Prostate gland (tissue), 2 donors: ENCODE measurements around the gene PAXIP1. TPM values are rescaled to one million over a fixed set of nuclear protein-coding genes. Genes with fewer than 3 reads are reported as not detected.

Experiments
- DNase-seq: peaks from one replicate; pipeline ENCODE4 v3.0.0-alpha.2; 2019; ENCODE audit warnings: low spot score
- H3K27ac ChIP-seq, 2 donors: fragments of 200-600 bp; sonication (generic); 2 replicates each; pipeline ENCODE4 v1.5.1; 2017 to 2019
- H3K27me3 ChIP-seq: fragments of 200-600 bp; sonication (generic); replicated peaks from 2 replicates; pipeline ENCODE4 v1.5.1; 2019; ENCODE audit not compliant: insufficient read depth
- H3K36me3 ChIP-seq, 2 donors: fragments of 200-600 bp; sonication (generic); 1 replicate in 1 of 2; 2 replicates in 1 of 2; pipeline versions ENCODE4 v1.5.1 to v1.8.1; 2017 to 2019
- H3K4me1 ChIP-seq: fragments of 200-600 bp; sonication (generic); replicated peaks from 2 replicates; pipeline ENCODE4 v1.5.1; 2019
- H3K4me3 ChIP-seq, 2 donors: fragments of 200-600 bp; sonication (generic); 2 replicates each; pipeline ENCODE4 v1.5.1; 2017 to 2019
- H3K9me3 ChIP-seq: fragments of 200-600 bp; sonication (generic); 2 replicates; pipeline ENCODE4 v1.5.1; 2017
- CTCF ChIP-seq, 4 experiments: fragments of 200-600 bp in 2 of 4; fragments of 450-650 bp in 2 of 4; sonication (generic) in 2 of 4; IDR thresholded peaks; 1 replicate in 3 of 4; 2 replicates in 1 of 4; pipeline ENCODE4 v1.5.1; 2016 to 2019; ENCODE audit warnings: antibody characterized with exemption in 4 of 4, mild to moderate bottlenecking in 2 of 4, moderate library complexity in 2 of 4
- POLR2A ChIP-seq: fragments of 450-650 bp; IDR thresholded peaks from one replicate; pipeline ENCODE4 v1.6.1; 2016; ENCODE audit warnings: antibody characterized with exemption, mild to moderate bottlenecking
- POLR2AphosphoS5 ChIP-seq: sonication (generic); formaldehyde crosslinking; IDR thresholded peaks from one replicate; pipeline ENCODE4 v1.6.1; 2017; ENCODE audit warnings: antibody characterized with exemption
- WGBS: methylation state at CpG from one replicate; pipeline ENCODE4 v1.1.5; 2018; 5-methylcytosine and 5-hydroxymethylcytosine counted together
- intact Hi-C: fragments of 100-400 bp; cut with DNase I; formaldehyde crosslinking; loops from one replicate; pipeline ENCODE4 v1.14.2; 2022
- total RNA-seq, 2 donors: library from RNA; depleted of rRNA; stranded (reverse); fragments of >200 nt; gene quantifications; one replicate each; pipeline ENCODE4 v1.1.0, GENCODE V29; 2016

PAXIP1 gene
- total RNA-seq, 2 donors from 2014 or later = 15.8 to 24.1 TPM

- Histone ChIP-seq H3K36me3 (no peaks in the 10 kb centered on the region), H3K4me1 (no peaks in the 10 kb centered on the region), H3K27ac (no peak overlapping the region), H3K27me3 (no peaks in the 10 kb centered on the region), H3K4me3 (no peak overlapping the region), H3K9me3 (no peaks in the 10 kb centered on the region)
- intact Hi-C loops = loop anchor here (5.0 kb wide), 1 partner anchor 431 kb away; no protein-coding TSS in a partner anchor
- TF ChIP-seq POLR2AphosphoS5 = no peak
- no peak for TF ChIP-seq CTCF (IDR thresholded peaks at IDR 0.05)
- TF ChIP-seq POLR2A = no peak
- DNase-seq = no peak
- 93% methylated on average over 2 of the region's 2 CpGs for WGBS
Measured at GRCh38 chr7:154911411-154911810, 91.5 kb downstream of the PAXIP1 start.

- intact Hi-C loops = loop anchor here (5.0 kb wide), 1 partner anchor 431 kb away; no protein-coding TSS in a partner anchor
- Histone ChIP-seq H3K27me3 (no peaks in the 10 kb centered on the region), H3K4me1 (no peaks in the 10 kb centered on the region), H3K4me3 (no peak overlapping the region), H3K9me3 (no peaks in the 10 kb centered on the region), H3K27ac (no peak overlapping the region), H3K36me3 (no peaks in the 10 kb centered on the region)
- no peak for TF ChIP-seq POLR2A
- no peak for TF ChIP-seq CTCF (IDR thresholded peaks at IDR 0.05)
- TF ChIP-seq POLR2AphosphoS5 = no peak
- WGBS = 97% methylated on average over 4 of the region's 4 CpGs
- no peak for DNase-seq
Measured at GRCh38 chr7:154910977-154911376, 91.9 kb downstream of the PAXIP1 start.

DNA sequence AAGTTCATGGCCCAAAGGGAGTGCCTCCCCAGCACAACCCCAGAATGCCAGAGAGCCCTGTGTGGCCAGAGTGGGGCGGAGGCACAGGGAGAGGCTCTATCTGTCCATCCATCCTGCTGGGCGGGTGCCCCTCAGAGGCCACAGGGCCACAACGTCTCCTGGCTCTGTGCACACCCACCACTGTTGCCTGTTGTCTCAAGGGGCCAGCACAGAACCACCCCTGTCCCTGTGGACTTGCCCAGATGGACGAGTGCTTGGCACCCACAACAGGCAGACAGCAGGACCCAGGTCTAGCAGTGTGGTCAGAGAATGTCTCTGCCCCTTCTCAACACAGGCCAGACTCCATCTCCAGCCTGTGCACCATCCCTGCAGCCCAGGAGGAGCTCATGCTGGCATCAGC is 92.8 kb downstream of the PAXIP1 start:
- no peak for DNase-seq
- no peaks in the 10 kb centered on the region for H3K27me3 ChIP-seq
- H3K4me3 ChIP-seq = no peak overlapping the region
- WGBS = 78% methylated on average over 4 of the region's 4 CpGs
- H3K9me3 ChIP-seq = no peaks in the 10 kb centered on the region
- TF ChIP-seq CTCF (IDR thresholded peaks at IDR 0.05) (no peak), POLR2AphosphoS5 (no peak), POLR2A (no peak)
- intact Hi-C loops = loop anchor here (5.0 kb wide), 1 partner anchor 432 kb away; no protein-coding TSS in a partner anchor
- H3K4me1 ChIP-seq = no peaks in the 10 kb centered on the region
- H3K36me3 ChIP-seq = no peaks in the 10 kb centered on the region
- H3K27ac ChIP-seq = no peak overlapping the region

DNA sequence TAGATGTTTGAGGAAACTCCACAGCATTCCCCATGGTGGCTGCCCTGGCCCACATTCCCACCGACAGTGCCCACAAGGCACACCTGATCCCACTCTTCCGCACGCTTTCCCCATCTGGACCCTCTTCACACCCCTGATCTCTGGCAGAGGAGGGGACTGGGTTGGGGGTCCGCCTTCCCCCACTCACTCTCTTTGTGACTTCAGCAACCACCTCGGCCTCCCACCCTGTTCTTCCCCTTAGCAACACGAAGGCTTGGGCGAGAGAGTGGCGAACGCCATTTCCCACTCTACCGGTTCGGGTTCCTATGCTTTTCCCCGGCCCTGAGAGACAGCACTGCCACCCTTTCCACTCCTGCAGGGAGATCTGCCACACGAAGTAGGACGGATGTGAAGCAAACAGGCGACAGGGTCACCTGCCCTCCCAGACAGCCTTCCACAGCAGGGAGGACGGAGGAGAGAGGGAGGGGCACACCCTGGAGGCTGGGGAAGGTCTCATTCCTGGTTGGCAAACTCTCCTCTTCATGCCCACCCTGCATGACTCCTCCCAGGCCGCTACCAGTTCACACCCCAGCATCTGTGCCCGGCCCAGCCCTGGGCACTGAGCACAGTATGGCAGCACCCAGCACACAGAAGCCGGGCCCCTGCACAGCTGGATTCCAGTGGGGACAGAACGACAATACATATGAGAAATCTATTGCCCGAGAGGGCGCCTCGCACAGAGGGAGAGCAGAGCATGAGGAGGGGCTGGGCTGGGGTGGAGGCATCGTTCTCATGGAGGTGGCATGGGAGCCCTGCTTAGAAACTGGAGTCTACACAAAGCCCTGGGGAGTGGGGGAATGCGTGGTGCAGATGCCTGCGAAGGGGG is 93.5 kb downstream of the PAXIP1 start:
- TF ChIP-seq POLR2AphosphoS5 = no peak
- no peak for TF ChIP-seq POLR2A
- H3K4me3 ChIP-seq = no peak overlapping the region
- H3K27me3 ChIP-seq = no peaks in the 10 kb centered on the region
- H3K36me3 ChIP-seq = no peaks in the 10 kb centered on the region
- intact Hi-C loops = loop anchor here (5.0 kb wide), 1 partner anchor 433 kb away; no protein-coding TSS in a partner anchor
- WGBS = 81% methylated on average over 26 of the region's 26 CpGs
- H3K4me1 ChIP-seq = no peaks in the 10 kb centered on the region
- DNase-seq = no peak
- no peak overlapping the region for H3K27ac ChIP-seq
- no peaks in the 10 kb centered on the region for H3K9me3 ChIP-seq

DNA sequence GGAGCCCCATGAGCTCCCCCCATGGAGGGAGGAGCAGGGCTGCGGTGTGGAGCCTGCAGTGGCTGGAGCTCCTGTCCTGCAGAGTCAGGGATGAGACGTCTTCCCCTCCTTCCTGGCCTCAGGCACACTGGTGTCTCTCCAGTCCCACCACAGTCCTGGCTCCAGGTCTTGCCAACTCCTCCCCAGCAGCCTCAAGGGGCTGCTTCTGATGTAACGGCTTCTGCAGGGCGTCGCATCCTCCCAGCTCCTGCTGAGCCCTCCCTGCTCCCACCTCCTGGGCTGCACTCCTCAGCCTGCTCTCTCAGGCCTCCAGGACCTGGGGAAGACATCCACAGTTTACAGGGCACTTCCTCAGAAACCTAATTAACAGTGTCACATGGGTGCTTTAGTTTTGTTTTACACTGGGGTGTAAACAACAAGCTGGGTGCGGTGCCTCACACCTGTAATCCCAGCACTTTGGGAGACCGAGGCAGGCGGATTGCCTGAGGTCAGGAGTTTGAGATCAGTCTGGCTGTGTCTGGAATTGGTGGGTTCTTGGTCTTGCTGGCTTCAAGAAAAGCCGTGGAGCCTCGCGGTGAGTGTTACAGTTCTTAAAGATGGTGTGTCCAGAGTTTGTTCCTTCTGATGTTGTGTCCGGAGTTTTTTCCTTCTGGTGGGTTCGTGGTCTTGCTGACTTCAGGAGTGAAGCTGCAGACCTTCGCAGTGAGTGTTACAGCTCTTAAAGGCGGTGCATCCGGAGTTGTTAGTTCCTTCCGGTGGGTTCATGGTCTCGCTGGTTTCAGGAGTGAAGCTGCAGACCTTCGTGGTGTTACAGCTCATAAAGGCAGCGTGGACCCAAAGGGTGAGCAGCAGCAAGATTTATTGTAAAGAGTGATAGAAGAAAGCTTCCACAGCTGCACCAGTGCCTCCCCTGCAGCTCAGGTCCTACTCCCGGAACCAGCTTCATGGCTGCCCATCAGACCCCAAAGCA is 95.0 kb downstream of the PAXIP1 start:
- H3K4me1 ChIP-seq = no peaks in the 10 kb centered on the region
- H3K27ac ChIP-seq = no peak overlapping the region
- no peaks in the 10 kb centered on the region for H3K27me3 ChIP-seq
- intact Hi-C loops = no loop called here
- no peaks in the 10 kb centered on the region for H3K36me3 ChIP-seq
- DNase-seq = no peak
- H3K9me3 ChIP-seq = no peaks in the 10 kb centered on the region
- 67% methylated on average over 21 of the region's 21 CpGs for WGBS
- TF ChIP-seq POLR2AphosphoS5 (no peak), CTCF (IDR thresholded peaks at IDR 0.05) (no peak), POLR2A (no peak)
- H3K4me3 ChIP-seq = no peak overlapping the region
